NCI-H82 treated with DMSO at 0.1 percent for 48 hours (cell line): ENCODE measurements around the gene CTSK.

Experiments used
- DNase-seq: peaks from one replicate; lab custom pipeline; 2025; ENCODE audit not compliant: unreplicated experiment; lab: John Stamatoyannopoulos, UW

Gene CTSK

GRCh38 chr1:150763018-150763417 lies 45.0 kb downstream of the CTSK start:
- DNase-seq = no peak

GRCh38 chr1:150762552-150762951 lies 45.5 kb downstream of the CTSK start:
- DNase-seq = no peak

GRCh38 chr1:150761801-150762200 lies 46.3 kb downstream of the CTSK start:
- no peak for DNase-seq

- no peak for DNase-seq
These were observed 48.0 kb downstream of the CTSK start for GRCh38 chr1:150760013-150760412.

DNA sequence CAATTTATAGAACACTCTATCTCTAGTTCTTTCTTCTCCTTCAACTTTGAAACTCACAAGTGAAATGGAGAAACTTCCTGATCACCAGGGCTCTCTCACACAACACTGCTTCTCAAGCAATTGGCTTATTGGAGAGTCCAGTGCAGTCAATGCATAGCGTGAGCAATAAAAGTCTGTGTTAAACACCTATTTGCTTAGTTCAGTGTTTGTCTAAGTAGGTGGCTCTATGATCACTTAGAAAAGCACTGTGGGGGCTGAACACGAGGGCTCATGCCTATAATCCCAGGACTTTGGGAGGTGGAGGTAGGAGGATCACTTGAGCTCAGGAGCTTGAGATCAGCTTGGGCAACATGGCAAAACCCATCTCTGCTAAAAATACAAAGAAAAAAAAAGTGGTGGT lies 54.6 kb downstream of the CTSK start:
- DNase-seq = no peak

DNA sequence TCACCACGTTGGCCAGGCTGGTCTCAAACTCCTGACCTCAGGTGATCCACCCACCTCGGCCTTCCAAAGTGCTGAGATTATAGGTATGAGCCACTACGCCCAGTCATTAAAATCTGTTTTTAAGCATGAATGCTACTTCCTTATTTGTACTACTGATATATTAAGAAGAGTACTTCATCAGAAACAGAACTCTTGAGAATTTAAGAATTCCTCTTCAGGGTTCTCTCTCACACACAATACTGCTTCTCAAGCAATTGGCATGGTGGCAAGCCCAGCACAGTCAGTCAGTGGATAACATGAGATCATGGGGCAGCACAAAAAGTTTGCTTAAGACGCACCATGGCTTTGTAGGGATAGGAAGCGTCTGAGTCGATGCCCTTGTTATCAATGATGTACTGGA lies 56.6 kb downstream of the CTSK start:
- DNase-seq = no peak

DNA sequence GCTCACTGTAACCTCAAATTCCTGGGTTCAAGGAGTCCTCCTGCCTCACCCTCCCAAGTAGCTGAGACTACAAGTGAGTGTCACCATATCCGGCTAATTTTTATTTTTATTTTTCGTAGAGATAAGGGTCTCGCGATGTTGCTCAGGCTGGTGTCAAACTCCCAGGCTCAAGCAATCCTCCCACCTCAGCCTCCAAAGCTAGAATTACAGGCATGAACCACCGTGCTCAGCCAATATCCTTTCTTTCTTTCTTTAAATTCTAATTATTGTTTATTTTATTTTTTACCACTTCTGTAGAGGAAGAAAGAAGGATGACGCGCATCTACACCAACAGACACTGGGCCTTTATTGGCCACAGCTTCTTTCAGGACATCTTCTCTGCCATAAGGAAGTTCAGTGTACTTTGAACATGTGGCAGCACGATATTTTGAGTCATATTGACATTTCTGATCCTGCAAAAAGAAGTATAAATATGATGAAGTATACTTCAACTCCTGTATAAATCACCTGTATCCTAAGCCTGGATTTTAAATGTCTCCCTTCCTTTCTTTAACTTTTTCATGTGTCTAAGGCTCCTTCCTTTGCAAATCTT lies 58.2 kb downstream of the CTSK start:
- DNase-seq = no peak

GRCh38 chr1:150748878-150749719 lies 59.0 kb downstream of the CTSK start:
- DNase-seq = no peak
